SW 1271 (cell line): Measurements from ENCODE around the gene BST1.

ENCODE experiments used
- DNase-seq, 2 experiments: peaks; one replicate each; lab custom pipeline; 2025; lab: John Stamatoyannopoulos, UW

The BST1 gene

GRCh38 chr4:15702941-15703403, at the start of gene BST1:
Gene BST1, plus strand, starts transcription at chr4:15703065. Its CDS starts 80 bp downstream, at chr4:15703145.
- no peak for DNase-seq

GRCh38 chr4:15653420-15653819, 49.4 kb upstream of the BST1 start:
- DNase-seq = no peak

- DNase-seq = peak in 1 of 2 experiments; percentile 77
Measured at GRCh38 chr4:15653864-15654592, 48.8 kb upstream of the BST1 start.

GRCh38 chr4:15654593-15655222, 48.2 kb upstream of the BST1 start:
- no peak for DNase-seq

- DNase-seq = peak; percentile 33 to 72
Measured at GRCh38 chr4:15655223-15656037, 47.4 kb upstream of the BST1 start, which contains the start of gene FBXL5. Gene FBXL5, minus strand, starts transcription at chr4:15655357. Its CDS starts 70 bp downstream, at chr4:15655287.

GRCh38 chr4:15656038-15656470, 46.8 kb upstream of the BST1 start:
- DNase-seq = no peak

GRCh38 chr4:15657366-15657765, 45.5 kb upstream of the BST1 start:
- DNase-seq = no peak

GRCh38 chr4:15658136-15658770, 44.6 kb upstream of the BST1 start:
- no peak for DNase-seq

- no peak for DNase-seq
Measured at GRCh38 chr4:15658781-15659180, 44.1 kb upstream of the BST1 start.

- no peak for DNase-seq
Measured at GRCh38 chr4:15659768-15660570, 42.9 kb upstream of the BST1 start.

GRCh38 chr4:15665753-15666365, 37.0 kb upstream of the BST1 start:
- peak; percentile 58 to 84 for DNase-seq

- DNase-seq = no peak
Measured at GRCh38 chr4:15667006-15667405, 35.9 kb upstream of the BST1 start.

GRCh38 chr4:15668566-15669435, 34.1 kb upstream of the BST1 start:
- DNase-seq = no peak

GRCh38 chr4:15670576-15670975, 32.3 kb upstream of the BST1 start:
- DNase-seq = no peak

GRCh38 chr4:15672101-15672500, 30.8 kb upstream of the BST1 start:
- no peak for DNase-seq

- no peak for DNase-seq
Measured at GRCh38 chr4:15673337-15673736, 29.5 kb upstream of the BST1 start.

- DNase-seq = no peak
Measured at GRCh38 chr4:15674046-15674445, 28.8 kb upstream of the BST1 start.

- DNase-seq = no peak
Measured at GRCh38 chr4:15674926-15675325, 27.9 kb upstream of the BST1 start.

GRCh38 chr4:15675356-15675755, 27.5 kb upstream of the BST1 start:
- DNase-seq = no peak

- DNase-seq = no peak
Measured at GRCh38 chr4:15676039-15676438, 26.8 kb upstream of the BST1 start.
